GM06990 (cell line): ENCODE data around the gene RPL32.
"Not testable (repeated sequence)": the region's sequence is repeated elsewhere in the genome, so short reads cannot be mapped to it uniquely, and the experiment has no call there.

Source experiments
- DNase-seq: peaks from one replicate; pipeline ENCODE4 v3.0.0-alpha.2; 2011; ENCODE audit not compliant: insufficient read length; ENCODE audit errors: extremely low read depth
- H3K27me3 ChIP-seq: replicated peaks from 2 replicates; pipeline ENCODE4 v1.6.0; 2011; ENCODE audit warnings: low read length; ENCODE audit not compliant: control insufficient read depth, insufficient read depth
- H3K36me3 ChIP-seq: 2 replicates; pipeline ENCODE4 v1.5.1; 2011; ENCODE audit warnings: low read length; ENCODE audit not compliant: control insufficient read depth, insufficient read depth
- H3K4me3 ChIP-seq: replicated peaks from 2 replicates; pipeline ENCODE4 v1.5.1; 2011; ENCODE audit warnings: low read depth, mild to moderate bottlenecking, control low read depth, low read length
- TF ChIP-seq, protein P1 (sequence below): IDR thresholded peaks from 2 replicates; pipeline ENCODE4 v1.5.1; 2011; ENCODE audit warnings: low read length, control low read depth, mild to moderate bottlenecking, inconsistent platforms; ENCODE audit not compliant: insufficient read depth, poor library complexity, severe bottlenecking

Gene RPL32

DNA sequence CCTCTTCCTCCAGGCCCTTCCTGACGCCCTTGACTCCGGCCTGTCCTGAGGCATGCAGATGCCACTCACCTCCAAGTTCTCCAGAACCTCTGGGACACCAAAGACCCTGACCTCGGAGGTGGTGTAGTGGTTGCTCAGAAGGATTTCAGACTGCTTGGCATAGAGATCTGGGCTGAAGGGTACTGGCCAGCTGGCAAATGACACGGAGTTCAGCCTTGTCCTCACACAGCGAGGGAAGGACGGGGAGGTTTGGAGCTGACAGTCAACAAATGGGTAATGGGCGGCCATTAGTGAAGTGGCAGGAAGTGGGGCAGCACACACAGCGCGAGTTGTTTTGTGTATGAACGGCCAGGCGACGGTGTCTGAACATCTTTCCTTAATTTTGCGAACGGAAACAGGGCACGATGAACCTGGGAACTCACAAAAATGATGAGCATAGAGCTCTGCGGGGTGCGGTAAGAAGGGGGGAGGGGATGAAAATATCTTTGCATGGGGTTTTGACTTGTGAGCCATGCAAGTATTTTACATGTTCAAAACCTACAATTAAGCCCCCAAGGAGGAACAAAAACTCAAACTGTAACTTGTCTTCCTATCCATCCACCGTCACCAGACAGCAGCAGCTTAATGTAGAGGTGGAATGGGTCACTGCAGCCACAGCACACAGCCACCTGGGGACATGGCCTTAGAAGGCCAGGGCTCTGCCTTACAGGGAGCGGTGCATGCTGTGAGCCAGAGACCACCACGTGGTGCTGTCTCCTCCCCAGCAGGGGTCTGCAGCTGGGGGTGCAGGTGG lies 43.6 kb upstream of the RPL32 start:
- TF ChIP-seq, protein P1, sequence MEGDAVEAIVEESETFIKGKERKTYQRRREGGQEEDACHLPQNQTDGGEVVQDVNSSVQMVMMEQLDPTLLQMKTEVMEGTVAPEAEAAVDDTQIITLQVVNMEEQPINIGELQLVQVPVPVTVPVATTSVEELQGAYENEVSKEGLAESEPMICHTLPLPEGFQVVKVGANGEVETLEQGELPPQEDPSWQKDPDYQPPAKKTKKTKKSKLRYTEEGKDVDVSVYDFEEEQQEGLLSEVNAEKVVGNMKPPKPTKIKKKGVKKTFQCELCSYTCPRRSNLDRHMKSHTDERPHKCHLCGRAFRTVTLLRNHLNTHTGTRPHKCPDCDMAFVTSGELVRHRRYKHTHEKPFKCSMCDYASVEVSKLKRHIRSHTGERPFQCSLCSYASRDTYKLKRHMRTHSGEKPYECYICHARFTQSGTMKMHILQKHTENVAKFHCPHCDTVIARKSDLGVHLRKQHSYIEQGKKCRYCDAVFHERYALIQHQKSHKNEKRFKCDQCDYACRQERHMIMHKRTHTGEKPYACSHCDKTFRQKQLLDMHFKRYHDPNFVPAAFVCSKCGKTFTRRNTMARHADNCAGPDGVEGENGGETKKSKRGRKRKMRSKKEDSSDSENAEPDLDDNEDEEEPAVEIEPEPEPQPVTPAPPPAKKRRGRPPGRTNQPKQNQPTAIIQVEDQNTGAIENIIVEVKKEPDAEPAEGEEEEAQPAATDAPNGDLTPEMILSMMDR = no peak
- Histone ChIP-seq H3K4me3 (no peak overlapping the region), H3K27me3 (no peaks in the 10 kb centered on the region), H3K36me3 (no peaks in the 10 kb centered on the region)
- DNase-seq = peak; percentile 54

DNA sequence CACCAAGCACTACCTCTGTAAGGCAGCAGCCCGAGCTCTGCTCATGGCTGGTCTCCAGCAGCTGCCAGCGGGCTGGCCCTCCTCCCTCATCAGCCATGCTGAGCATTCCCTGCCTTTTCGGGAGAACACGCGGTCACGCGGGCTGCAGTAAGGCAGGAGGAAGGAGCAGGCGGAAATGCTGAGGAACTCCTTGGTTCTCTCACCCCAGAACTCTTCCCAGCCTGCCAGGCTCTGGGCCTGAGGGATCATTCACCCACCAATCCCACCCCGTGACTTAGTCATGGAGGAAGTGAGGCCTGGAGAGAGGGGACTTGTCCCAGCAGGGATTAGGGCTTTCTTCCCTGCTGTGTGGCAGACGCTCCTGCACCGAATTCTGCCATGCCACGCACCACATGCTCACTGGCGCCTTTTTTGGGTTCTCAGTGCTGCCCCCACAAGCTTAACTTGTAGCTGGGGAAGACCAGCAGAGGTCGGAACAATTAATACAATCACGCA lies 42.9 kb upstream of the RPL32 start:
- H3K36me3 ChIP-seq = no peaks in the 10 kb centered on the region
- TF ChIP-seq, protein P1 = no peak

DNA sequence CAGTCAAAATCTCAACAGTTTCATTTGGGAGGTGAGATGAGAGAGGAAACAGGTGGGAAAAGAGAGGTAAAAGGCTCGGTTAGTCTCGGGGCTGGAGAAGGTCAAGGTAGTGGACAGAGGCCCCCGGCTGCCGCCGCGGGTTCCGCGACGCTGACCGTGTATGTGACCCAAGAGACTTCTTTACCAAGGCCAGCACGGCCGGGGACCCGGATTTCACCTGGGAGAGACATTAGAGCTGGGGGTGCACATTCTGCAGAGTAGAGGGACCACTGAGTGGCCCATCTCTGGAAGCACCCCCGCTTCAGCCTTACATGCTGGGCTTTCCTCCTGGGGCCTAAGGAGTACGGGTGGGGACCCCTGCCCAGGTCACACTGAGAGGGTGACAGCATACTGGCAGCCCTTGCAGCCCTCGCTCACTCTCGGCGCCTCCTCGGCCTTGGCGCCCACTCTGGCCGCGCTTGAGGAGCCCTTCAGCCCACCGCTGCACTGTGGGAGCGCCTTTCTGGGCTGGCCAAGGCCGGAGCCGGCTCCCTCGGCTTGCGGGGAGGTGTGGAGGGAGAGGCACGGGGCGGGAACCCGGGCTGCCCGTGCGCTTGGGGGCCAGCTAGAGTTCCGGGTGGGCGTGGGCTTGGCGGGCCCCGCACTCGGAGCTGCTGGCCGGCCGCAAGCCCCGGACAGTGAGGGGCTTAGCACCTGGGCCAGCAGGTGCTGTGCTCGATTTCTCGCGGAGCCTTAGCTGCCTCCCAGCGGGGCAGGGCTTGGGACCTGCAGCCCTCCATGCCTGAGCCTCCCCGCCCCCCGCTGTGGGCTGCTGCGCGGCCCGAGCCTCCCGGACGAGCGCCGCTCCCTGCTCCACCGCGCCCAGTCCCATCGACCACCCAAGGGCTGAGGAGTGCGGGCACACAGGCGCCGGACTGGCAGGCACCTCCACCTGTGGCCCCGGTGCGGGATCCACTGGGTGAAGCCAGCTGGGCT lies 41.3 kb upstream of the RPL32 start:
- no peaks in the 10 kb centered on the region for H3K36me3 ChIP-seq
- no peaks in the 10 kb centered on the region for H3K27me3 ChIP-seq
- no peak overlapping the region for H3K4me3 ChIP-seq
- TF ChIP-seq, protein P1 = no peak
- DNase-seq = no peak

More for the DNA sequence above, 42.9 kb upstream of the RPL32 start:
- no peak overlapping the region for H3K4me3 ChIP-seq
- DNase-seq = no peak
- no peaks in the 10 kb centered on the region for H3K27me3 ChIP-seq

DNA sequence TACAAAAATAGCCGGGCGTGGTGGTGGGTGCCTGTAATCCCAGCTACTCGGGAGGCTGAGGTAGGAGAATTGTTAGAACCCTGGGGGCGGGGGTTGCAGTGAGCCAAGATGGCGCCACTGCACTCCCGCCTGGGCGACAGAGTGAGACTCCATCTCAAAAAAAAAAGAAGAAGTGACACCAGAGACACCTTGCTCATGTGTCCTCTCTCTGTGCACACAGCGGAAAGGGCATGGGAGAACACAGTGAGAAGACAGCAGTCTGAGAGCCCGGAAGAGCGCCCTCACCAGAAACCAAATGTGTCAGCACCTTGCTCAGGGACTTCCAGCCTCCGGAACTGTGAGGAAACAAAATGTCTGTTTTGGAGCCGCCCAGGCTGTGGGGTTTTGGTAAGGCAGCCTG lies 40.5 kb upstream of the RPL32 start:
- H3K4me3 ChIP-seq, H3K27me3 ChIP-seq: not testable (repeated sequence)
- DNase-seq = peak; percentile 63

GRCh38 chr3:12879191-12879815 lies 37.9 kb upstream of the RPL32 start:
- TF ChIP-seq, protein P1 = no peak
- no peak overlapping the region for H3K4me3 ChIP-seq
- no peaks in the 10 kb centered on the region for H3K27me3 ChIP-seq
- no peaks in the 10 kb centered on the region for H3K36me3 ChIP-seq
- DNase-seq = no peak

More for the DNA sequence above, 40.5 kb upstream of the RPL32 start:
- H3K36me3 ChIP-seq = not testable (repeated sequence)
- TF ChIP-seq, protein P1 = peak; percentile 46

GRCh38 chr3:12878758-12879157 lies 37.4 kb upstream of the RPL32 start:
- H3K4me3 ChIP-seq, DNase-seq, H3K27me3 ChIP-seq, H3K36me3 ChIP-seq: not testable (repeated sequence)
